ENCODE data around the gene ANKHD1.

GRCh38 chr5:140371356-140372151 is 30.1 kb upstream of the ANKHD1 start:
- no peak for TF ChIP-seq CTCF (IDR thresholded peaks at IDR 0.05)
- no peak for TF ChIP-seq POLR2A (IDR thresholded peaks at IDR 0.05)
